IMR-90 (cell line): ENCODE measurements around the gene MYO1F. TPM values are rescaled to one million over a fixed set of nuclear protein-coding genes. Genes with fewer than 3 reads are reported as not detected.
A peak's percentile ranks its signal among the peaks of the same experiment; 100 is the strongest.

Source experiments
- ATAC-seq: fragments of 200-7000 bp; cut with Tn5 transposase; 2 replicates; pipeline ENCODE4 v1.9.1; 2020; ENCODE audit warnings: low read depth, mild to moderate bottlenecking, moderate library complexity
- BruUV-seq: library from RNA; stranded (reverse); fragments of 400-500 nt; replicated peaks from 2 replicates; lab custom pipeline; 2021; lab: Mats Ljungman, UMichigan
- CTCF ChIA-PET: fragments of 300-600 bp; formaldehyde crosslinking; extraction: SDS; loops from one replicate; lab custom pipeline; 2021; ENCODE audit warnings: antibody characterized with exemption; lab: Yijun Ruan, JAX
- POLR2A ChIA-PET: fragments of 300-600 bp; sonication (Branson Sonifier 250); formaldehyde crosslinking; loops from one replicate; lab custom pipeline; 2022; ENCODE audit warnings: antibody characterized with exemption; ENCODE audit not compliant: unreplicated experiment; lab: Charles Lee
- DNase-seq: peaks from one replicate; pipeline ENCODE4 v3.0.0; 2013
- H2AFZ ChIP-seq: replicated peaks from 2 replicates; pipeline ENCODE3; 2013; ENCODE audit warnings: low read length, mild to moderate bottlenecking; ENCODE audit not compliant: poor library complexity
- H2AK5ac ChIP-seq: 2 replicates; pipeline ENCODE4 v1.6.1; 2013; ENCODE audit warnings: low read depth, low read length, inconsistent platforms
- H2AK9ac ChIP-seq: replicated peaks from 2 replicates; pipeline ENCODE3; 2013; ENCODE audit warnings: mild to moderate bottlenecking, low read depth, low read length, moderate library complexity; ENCODE audit not compliant: poor library complexity
- H2BK120ac ChIP-seq: 2 replicates; pipeline ENCODE4 v1.6.1; 2013; ENCODE audit warnings: low read depth, low read length, inconsistent platforms
- H2BK15ac ChIP-seq: 3 replicates; pipeline ENCODE4 v1.6.1; 2013; ENCODE audit warnings: low read depth, low read length, inconsistent platforms
- H2BK20ac ChIP-seq: 2 replicates; pipeline ENCODE4 v1.6.1; 2013; ENCODE audit warnings: low read depth, mild to moderate bottlenecking, inconsistent platforms, low read length, moderate library complexity
- H2BK5ac ChIP-seq: 2 replicates; pipeline ENCODE4 v1.6.1; 2013; ENCODE audit warnings: mild to moderate bottlenecking, low read depth, low read length, inconsistent platforms; ENCODE audit not compliant: poor library complexity, severe bottlenecking
- H3K14ac ChIP-seq: replicated peaks from 2 replicates; pipeline ENCODE4 v1.6.1; 2013; ENCODE audit warnings: low read depth, low read length, inconsistent platforms
- H3K18ac ChIP-seq: 2 replicates; pipeline ENCODE4 v1.6.1; 2013; ENCODE audit warnings: low read depth, low read length, control low read depth
- H3K23ac ChIP-seq: 2 replicates; pipeline ENCODE4 v1.6.1; 2013; ENCODE audit warnings: low read depth, low read length, inconsistent platforms
- H3K27ac ChIP-seq: 2 replicates; pipeline ENCODE4 v1.5.1; 2013; ENCODE audit warnings: mild to moderate bottlenecking, control low read depth, low read length; ENCODE audit not compliant: insufficient read depth
- H3K27me3 ChIP-seq: 2 replicates; pipeline ENCODE4 v1.6.1; 2013; ENCODE audit warnings: low read length; ENCODE audit not compliant: control insufficient read depth, insufficient read depth
- H3K36me3 ChIP-seq: 2 replicates; pipeline ENCODE4 v1.6.1; 2013; ENCODE audit warnings: low read length, mixed read lengths; ENCODE audit not compliant: control insufficient read depth, insufficient read depth
- H3K4ac ChIP-seq: 2 replicates; pipeline ENCODE4 v1.6.1; 2013; ENCODE audit warnings: low read depth, low read length, inconsistent platforms
- H3K4me1 ChIP-seq: 2 replicates; pipeline ENCODE4 v1.6.1; 2013; ENCODE audit warnings: low read length, mixed read lengths; ENCODE audit not compliant: control insufficient read depth, insufficient read depth
- H3K4me2 ChIP-seq: 2 replicates; pipeline ENCODE4 v1.6.1; 2013; ENCODE audit warnings: low read depth, mild to moderate bottlenecking, control low read depth, low read length, moderate library complexity
- H3K4me3 ChIP-seq: 2 replicates; pipeline ENCODE4 v1.5.1; 2013; ENCODE audit warnings: low read depth, mild to moderate bottlenecking, control low read depth, low read length, moderate library complexity; ENCODE audit not compliant: insufficient read depth
- H3K56ac ChIP-seq: 2 replicates; pipeline ENCODE4 v1.6.1; 2013; ENCODE audit warnings: low read length, inconsistent platforms; ENCODE audit not compliant: insufficient read depth; ENCODE audit errors: extremely low read depth
- H3K79me1 ChIP-seq, 2 experiments: 2 replicates each; pipeline ENCODE4 v1.6.1; 2013; ENCODE audit warnings: low read length in 2 of 2, inconsistent platforms in 1 of 2, low read depth in 1 of 2
- H3K9ac ChIP-seq: 2 replicates; pipeline ENCODE4 v1.6.1; 2013; ENCODE audit warnings: low read depth, low read length, control low read depth
- H3K9me1 ChIP-seq: 2 replicates; pipeline ENCODE4 v1.6.1; 2013; ENCODE audit warnings: low read length, inconsistent platforms; ENCODE audit not compliant: insufficient read depth
- H3K9me3 ChIP-seq: 2 replicates; pipeline ENCODE4 v1.6.1; 2013; ENCODE audit warnings: low read length; ENCODE audit not compliant: control insufficient read depth, insufficient read depth
- H4K20me1 ChIP-seq: 2 replicates; pipeline ENCODE4 v1.6.1; 2013; ENCODE audit warnings: low read length, inconsistent platforms; ENCODE audit not compliant: insufficient read depth
- H4K5ac ChIP-seq: 2 replicates; pipeline ENCODE4 v1.6.1; 2013; ENCODE audit warnings: mild to moderate bottlenecking, low read depth, low read length, control low read depth
- H4K8ac ChIP-seq, 2 experiments: 2 replicates each; pipeline ENCODE4 v1.6.1; 2013; ENCODE audit warnings: low read depth in 2 of 2, low read length in 2 of 2, control low read depth in 1 of 2, inconsistent platforms in 1 of 2
- H4K91ac ChIP-seq: 2 replicates; pipeline ENCODE4 v1.6.1; 2013; ENCODE audit warnings: low read depth, low read length, inconsistent platforms; ENCODE audit not compliant: insufficient read depth
- CTCF ChIP-seq: conservative IDR thresholded peaks from 2 replicates; pipeline ENCODE4 v1.5.1; 2012; ENCODE audit warnings: mild to moderate bottlenecking, low read depth, low read length, improper control_type of control experiment
- MXI1 ChIP-seq: IDR thresholded peaks from 2 replicates; pipeline ENCODE4 v1.6.1; 2012; ENCODE audit warnings: low read depth, mild to moderate bottlenecking, low read length, moderate library complexity, borderline replicate concordance
- RAD21 ChIP-seq: IDR thresholded peaks from 2 replicates; pipeline ENCODE4 v1.6.1; 2012; ENCODE audit warnings: low read length, improper control_type of control experiment
- SMC3 ChIP-seq: fragments of 150-350 bp; IDR thresholded peaks from 2 replicates; pipeline ENCODE4 v1.6.1; 2016; ENCODE audit warnings: low read depth, mild to moderate bottlenecking, antibody characterized with exemption, low read length, moderate library complexity
- WGBS, 2 experiments: methylation state at CpG; one replicate each; pipeline versions ENCODE4 v1.1.5 to v1.1.7; 2013; ENCODE audit warnings: missing lambda C conversion rate in 2 of 2; ENCODE audit not compliant: insufficient read length in 1 of 2; ENCODE audit errors: extremely low coverage in 2 of 2; 5-methylcytosine and 5-hydroxymethylcytosine counted together
- dilution Hi-C: fragments of 300-500 bp; cut with HindIII; formaldehyde crosslinking; loops from one replicate; pipeline ENCODE4 v1.14.3; 2018; ENCODE audit warnings: low sequenced_read_pairs; ENCODE audit not compliant: unreplicated experiment
- in situ Hi-C: fragments of 300-500 bp; cut with MboI; formaldehyde crosslinking; loops from 3 replicates; pipeline ENCODE4 v1.14.3; 2019; ENCODE audit warnings: low sequenced_read_pairs, inconsistent platforms, mixed read lengths
- intact Hi-C: fragments of 100-400 bp; cut with micrococcal nuclease; formaldehyde crosslinking; loops from 2 replicates; pipeline ENCODE4 v1.10.0; 2022
- polyA plus RNA-seq, 3 experiments: library from polyadenylated mRNA; depleted of rRNA; stranded (reverse); fragments of >200 nt; gene quantifications; 2 replicates each; pipeline ENCODE4 v1.2.3, GENCODE V29; 2012; ENCODE audit warnings: low replicate concordance in 1 of 3
- total RNA-seq: library from RNA; depleted of rRNA; stranded (reverse); fragments of >200 nt; gene quantifications from 2 replicates; pipeline ENCODE4 v1.2.3, GENCODE V29; 2012

Gene MYO1F
- total and polyA plus RNA-seq, 2 of the 4 experiments (the other 2 are of a cell fraction) = 0.14 to 0.18 TPM

DNA sequence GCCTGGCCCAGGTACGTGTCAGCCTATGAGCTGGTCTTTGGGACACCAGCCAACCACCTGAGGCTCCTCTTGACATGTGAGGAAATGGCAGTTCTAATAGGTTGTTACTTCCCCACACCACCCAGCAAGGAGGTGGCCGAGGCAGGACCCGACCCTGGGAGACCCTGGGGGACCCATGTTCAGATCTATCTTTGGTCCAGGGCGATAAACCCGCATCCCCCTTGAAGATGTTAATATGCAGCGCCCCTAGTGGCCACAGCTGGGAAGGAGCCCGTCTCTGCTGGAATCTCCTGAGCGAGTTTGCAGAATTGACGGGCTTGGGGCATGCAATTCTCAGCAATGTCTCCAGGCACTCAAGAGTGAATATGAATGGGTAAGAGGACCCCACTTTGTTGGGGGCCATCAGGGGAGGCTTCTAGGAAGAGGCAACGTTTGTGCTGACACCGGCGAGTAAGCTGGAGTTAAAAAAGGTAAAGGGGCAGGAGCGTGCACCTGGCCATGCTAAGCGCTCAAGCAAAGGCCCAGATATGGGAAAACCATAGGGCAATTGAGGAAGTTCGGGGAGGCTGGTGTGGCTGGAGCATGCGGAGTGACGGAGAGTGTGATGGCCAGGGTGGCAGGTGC, 1.5 kb upstream of the MYO1F start:
- H3K4me2 ChIP-seq = no peak overlapping the region
- BruUV-seq = no TSS peak
- H3K9ac ChIP-seq = no peak overlapping the region
- H2AK5ac ChIP-seq = no peak overlapping the region
- no peak overlapping the region for H3K18ac ChIP-seq
- CTCF ChIA-PET = interaction anchor here (1.0 to 1.9 kb wide), 6 partner anchors 10 to 226 kb away, joined by 3 to 8 read pairs (median 4); no protein-coding TSS in a partner anchor
- H3K27ac ChIP-seq = no peak overlapping the region
- H4K91ac ChIP-seq = no peak overlapping the region
- H3K23ac ChIP-seq = no peak overlapping the region
- H3K9me3 ChIP-seq = no peaks in the 10 kb centered on the region
- no peaks in the 10 kb centered on the region for H3K27me3 ChIP-seq
- H3K4me3 ChIP-seq = no peak overlapping the region
- POLR2A ChIA-PET = no interaction called here
- no peak overlapping the region for H3K56ac ChIP-seq
- H3K4ac ChIP-seq = no peak overlapping the region
- TF ChIP-seq RAD21 (peak; percentile 65), MXI1 (no peak), CTCF (peak; percentile 76), SMC3 (peak; percentile 54)
- dilution Hi-C loops = no loop called here
- in situ Hi-C loops = loop anchor here (5.0 kb wide), 1 partner anchor 256 kb away; the partner anchor contains the start of genes NDUFA7 and RPS28
- H3K79me1 ChIP-seq = no peaks in the 10 kb centered on the region
- H2AFZ ChIP-seq = peak overlapping the region; percentile 40
- H3K9me1 ChIP-seq = peaks cover 6% of the 10 kb centered on the region; the same call in 1 of the 2 replicates
- H4K8ac ChIP-seq = no peak overlapping the region
- H2AK9ac ChIP-seq = peak overlapping the region; percentile 78
- H4K5ac ChIP-seq = no peak overlapping the region
- H2BK20ac ChIP-seq = no peak overlapping the region
- peaks cover 5% of the 10 kb centered on the region; the same call in 1 of the 2 replicates for H3K4me1 ChIP-seq
- WGBS, 2 experiments = 13% methylated on average over 6 of the region's 17 CpGs; no CpG with 5 or more reads in 1 of the 2 experiments
- no peaks in the 10 kb centered on the region for H3K36me3 ChIP-seq
- intact Hi-C loops = loop anchor here (2.0 to 5.0 kb wide), 2 partner anchors 166 to 224 kb away; partner anchors contain the start of gene MARCHF2
- H2BK15ac ChIP-seq = no peak overlapping the region
- H3K14ac ChIP-seq = no peak overlapping the region
- no peak overlapping the region for H2BK120ac ChIP-seq
- peak; percentile 53 for DNase-seq
- no peaks in the 10 kb centered on the region for H4K20me1 ChIP-seq
- peak; percentile 71 for ATAC-seq
- H2BK5ac ChIP-seq = no peak overlapping the region
